IMR-90 (cell line): ENCODE results near the gene KLF16. TPM values are rescaled to one million over a fixed set of nuclear protein-coding genes. Genes with fewer than 3 reads are reported as not detected.

Experiments used
- ATAC-seq: fragments of 200-7000 bp; cut with Tn5 transposase; 2 replicates; pipeline ENCODE4 v1.9.1; 2020; ENCODE audit warnings: low read depth, mild to moderate bottlenecking, moderate library complexity
- BruUV-seq: library from RNA; stranded (reverse); fragments of 400-500 nt; replicated peaks from 2 replicates; lab custom pipeline; 2021; lab: Mats Ljungman, UMichigan
- CTCF ChIA-PET: fragments of 300-600 bp; formaldehyde crosslinking; extraction: SDS; loops from one replicate; lab custom pipeline; 2021; ENCODE audit warnings: antibody characterized with exemption; lab: Yijun Ruan, JAX
- POLR2A ChIA-PET: fragments of 300-600 bp; sonication (Branson Sonifier 250); formaldehyde crosslinking; loops from one replicate; lab custom pipeline; 2022; ENCODE audit warnings: antibody characterized with exemption; ENCODE audit not compliant: unreplicated experiment; lab: Charles Lee
- DNase-seq: peaks from one replicate; pipeline ENCODE4 v3.0.0; 2013
- H2AFZ ChIP-seq: replicated peaks from 2 replicates; pipeline ENCODE3; 2013; ENCODE audit warnings: low read length, mild to moderate bottlenecking; ENCODE audit not compliant: poor library complexity
- H2AK5ac ChIP-seq: 2 replicates; pipeline ENCODE4 v1.6.1; 2013; ENCODE audit warnings: low read depth, low read length, inconsistent platforms
- H2AK9ac ChIP-seq: replicated peaks from 2 replicates; pipeline ENCODE3; 2013; ENCODE audit warnings: mild to moderate bottlenecking, low read depth, low read length, moderate library complexity; ENCODE audit not compliant: poor library complexity
- H2BK120ac ChIP-seq: 2 replicates; pipeline ENCODE4 v1.6.1; 2013; ENCODE audit warnings: low read depth, low read length, inconsistent platforms
- H2BK15ac ChIP-seq: 3 replicates; pipeline ENCODE4 v1.6.1; 2013; ENCODE audit warnings: low read depth, low read length, inconsistent platforms
- H2BK20ac ChIP-seq: 2 replicates; pipeline ENCODE4 v1.6.1; 2013; ENCODE audit warnings: low read depth, mild to moderate bottlenecking, inconsistent platforms, low read length, moderate library complexity
- H2BK5ac ChIP-seq: 2 replicates; pipeline ENCODE4 v1.6.1; 2013; ENCODE audit warnings: mild to moderate bottlenecking, low read depth, low read length, inconsistent platforms; ENCODE audit not compliant: poor library complexity, severe bottlenecking
- H3K14ac ChIP-seq: replicated peaks from 2 replicates; pipeline ENCODE4 v1.6.1; 2013; ENCODE audit warnings: low read depth, low read length, inconsistent platforms
- H3K18ac ChIP-seq: 2 replicates; pipeline ENCODE4 v1.6.1; 2013; ENCODE audit warnings: low read depth, low read length, control low read depth
- H3K23ac ChIP-seq: 2 replicates; pipeline ENCODE4 v1.6.1; 2013; ENCODE audit warnings: low read depth, low read length, inconsistent platforms
- H3K27ac ChIP-seq: 2 replicates; pipeline ENCODE4 v1.5.1; 2013; ENCODE audit warnings: mild to moderate bottlenecking, control low read depth, low read length; ENCODE audit not compliant: insufficient read depth
- H3K27me3 ChIP-seq: 2 replicates; pipeline ENCODE4 v1.6.1; 2013; ENCODE audit warnings: low read length; ENCODE audit not compliant: control insufficient read depth, insufficient read depth
- H3K36me3 ChIP-seq: 2 replicates; pipeline ENCODE4 v1.6.1; 2013; ENCODE audit warnings: low read length, mixed read lengths; ENCODE audit not compliant: control insufficient read depth, insufficient read depth
- H3K4ac ChIP-seq: 2 replicates; pipeline ENCODE4 v1.6.1; 2013; ENCODE audit warnings: low read depth, low read length, inconsistent platforms
- H3K4me1 ChIP-seq: 2 replicates; pipeline ENCODE4 v1.6.1; 2013; ENCODE audit warnings: low read length, mixed read lengths; ENCODE audit not compliant: control insufficient read depth, insufficient read depth
- H3K4me2 ChIP-seq: 2 replicates; pipeline ENCODE4 v1.6.1; 2013; ENCODE audit warnings: low read depth, mild to moderate bottlenecking, control low read depth, low read length, moderate library complexity
- H3K4me3 ChIP-seq: 2 replicates; pipeline ENCODE4 v1.5.1; 2013; ENCODE audit warnings: low read depth, mild to moderate bottlenecking, control low read depth, low read length, moderate library complexity; ENCODE audit not compliant: insufficient read depth
- H3K56ac ChIP-seq: 2 replicates; pipeline ENCODE4 v1.6.1; 2013; ENCODE audit warnings: low read length, inconsistent platforms; ENCODE audit not compliant: insufficient read depth; ENCODE audit errors: extremely low read depth
- H3K79me1 ChIP-seq, 2 experiments: 2 replicates each; pipeline ENCODE4 v1.6.1; 2013; ENCODE audit warnings: low read length in 2 of 2, inconsistent platforms in 1 of 2, low read depth in 1 of 2
- H3K9ac ChIP-seq: 2 replicates; pipeline ENCODE4 v1.6.1; 2013; ENCODE audit warnings: low read depth, low read length, control low read depth
- H3K9me1 ChIP-seq: 2 replicates; pipeline ENCODE4 v1.6.1; 2013; ENCODE audit warnings: low read length, inconsistent platforms; ENCODE audit not compliant: insufficient read depth
- H3K9me3 ChIP-seq: 2 replicates; pipeline ENCODE4 v1.6.1; 2013; ENCODE audit warnings: low read length; ENCODE audit not compliant: control insufficient read depth, insufficient read depth
- H4K20me1 ChIP-seq: 2 replicates; pipeline ENCODE4 v1.6.1; 2013; ENCODE audit warnings: low read length, inconsistent platforms; ENCODE audit not compliant: insufficient read depth
- H4K5ac ChIP-seq: 2 replicates; pipeline ENCODE4 v1.6.1; 2013; ENCODE audit warnings: mild to moderate bottlenecking, low read depth, low read length, control low read depth
- H4K8ac ChIP-seq, 2 experiments: 2 replicates each; pipeline ENCODE4 v1.6.1; 2013; ENCODE audit warnings: low read depth in 2 of 2, low read length in 2 of 2, control low read depth in 1 of 2, inconsistent platforms in 1 of 2
- H4K91ac ChIP-seq: 2 replicates; pipeline ENCODE4 v1.6.1; 2013; ENCODE audit warnings: low read depth, low read length, inconsistent platforms; ENCODE audit not compliant: insufficient read depth
- MXI1 ChIP-seq: IDR thresholded peaks from 2 replicates; pipeline ENCODE4 v1.6.1; 2012; ENCODE audit warnings: low read depth, mild to moderate bottlenecking, low read length, moderate library complexity, borderline replicate concordance
- NFE2L2 ChIP-seq: fragments of 150-350 bp; IDR thresholded peaks from 2 replicates; pipeline ENCODE4 v1.6.1; 2016; ENCODE audit warnings: low read depth, mild to moderate bottlenecking, low read length
- POLR2A ChIP-seq: IDR thresholded peaks from 2 replicates; pipeline ENCODE4 v1.6.1; 2012; ENCODE audit warnings: mild to moderate bottlenecking, low read depth, low read length
- RFX5 ChIP-seq: IDR thresholded peaks from 2 replicates; pipeline ENCODE4 v1.8.0; 2012; ENCODE audit warnings: low read depth, mild to moderate bottlenecking, low read length, moderate library complexity
- SMC3 ChIP-seq: fragments of 150-350 bp; IDR thresholded peaks from 2 replicates; pipeline ENCODE4 v1.6.1; 2016; ENCODE audit warnings: low read depth, mild to moderate bottlenecking, antibody characterized with exemption, low read length, moderate library complexity
- USF2 ChIP-seq: fragments of 150-350 bp; IDR thresholded peaks from 2 replicates; pipeline ENCODE4 v1.6.1; 2017; ENCODE audit warnings: mild to moderate bottlenecking, antibody characterized with exemption, low read length, low read depth
- WGBS, 2 experiments: methylation state at CpG; one replicate each; pipeline versions ENCODE4 v1.1.5 to v1.1.7; 2013; ENCODE audit warnings: missing lambda C conversion rate in 2 of 2; ENCODE audit not compliant: insufficient read length in 1 of 2; ENCODE audit errors: extremely low coverage in 2 of 2; 5-methylcytosine and 5-hydroxymethylcytosine counted together
- dilution Hi-C: fragments of 300-500 bp; cut with HindIII; formaldehyde crosslinking; loops from one replicate; pipeline ENCODE4 v1.14.3; 2018; ENCODE audit warnings: low sequenced_read_pairs; ENCODE audit not compliant: unreplicated experiment
- in situ Hi-C: fragments of 300-500 bp; cut with MboI; formaldehyde crosslinking; loops from 3 replicates; pipeline ENCODE4 v1.14.3; 2019; ENCODE audit warnings: low sequenced_read_pairs, inconsistent platforms, mixed read lengths
- intact Hi-C: fragments of 100-400 bp; cut with micrococcal nuclease; formaldehyde crosslinking; loops from 2 replicates; pipeline ENCODE4 v1.10.0; 2022
- polyA plus RNA-seq, 3 experiments: library from polyadenylated mRNA; depleted of rRNA; stranded (reverse); fragments of >200 nt; gene quantifications; 2 replicates each; pipeline ENCODE4 v1.2.3, GENCODE V29; 2012; ENCODE audit warnings: low replicate concordance in 1 of 3
- total RNA-seq: library from RNA; depleted of rRNA; stranded (reverse); fragments of >200 nt; gene quantifications from 2 replicates; pipeline ENCODE4 v1.2.3, GENCODE V29; 2012

KLF16 gene
- total and polyA plus RNA-seq, 2 of the 4 experiments (the other 2 are of a cell fraction), result 0.90 to 13.1 TPM

DNA sequence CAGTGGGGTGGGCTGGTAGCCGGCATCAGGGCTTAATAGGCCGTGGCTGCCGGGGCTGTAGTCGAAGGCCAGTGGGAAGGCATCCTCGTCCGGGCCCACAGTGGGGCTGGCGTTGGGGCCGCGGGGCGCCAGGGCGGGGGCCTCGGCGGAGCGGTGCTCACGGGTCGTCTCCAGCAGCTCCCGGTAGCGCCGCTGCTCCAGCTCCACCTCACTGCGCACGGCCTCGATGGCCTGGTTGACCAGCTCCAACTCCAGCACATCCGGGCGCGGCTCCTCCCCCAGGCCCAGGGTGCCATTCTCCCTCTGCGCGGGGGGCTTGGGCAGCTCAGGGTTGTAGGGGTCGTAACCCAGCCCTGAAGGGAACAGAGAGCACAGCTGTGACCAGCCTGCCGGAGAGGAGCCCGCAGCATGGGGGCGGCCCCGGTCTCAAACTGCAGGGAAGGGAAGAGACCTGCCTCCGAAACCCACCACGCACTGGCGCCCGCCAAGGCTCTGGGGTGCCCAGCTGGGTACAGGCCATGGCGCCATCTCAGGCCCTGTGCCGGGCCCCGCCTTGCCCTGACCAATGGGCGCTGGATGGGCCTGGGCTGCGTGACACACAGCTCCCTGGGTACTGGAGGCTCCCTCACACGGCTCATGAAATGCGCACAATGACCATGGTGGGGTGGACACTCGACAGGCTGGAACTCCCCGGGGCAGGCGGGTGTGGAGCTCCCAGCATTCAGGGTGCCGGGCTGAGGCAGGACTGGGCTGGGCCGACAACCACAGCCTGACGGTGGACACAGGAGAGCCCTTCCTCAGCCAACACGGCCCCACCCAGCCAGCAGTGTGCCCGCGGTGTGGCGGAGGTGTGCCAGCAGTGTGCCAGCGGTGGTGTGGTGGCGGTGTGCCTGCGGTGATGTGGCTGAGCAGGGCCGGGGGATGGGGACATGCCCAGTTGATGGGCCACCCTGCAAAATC lies 34.8 kb downstream of the KLF16 start (continued):
- TF ChIP-seq SMC3, result no peak

- 92% methylated on average over 27 of the region's 41 CpGs; no CpG with 5 or more reads in 1 of the 2 experiments for WGBS, 2 experiments
- Histone ChIP-seq H3K23ac (no peak overlapping the region), H3K27ac (no peak overlapping the region), H3K18ac (no peak overlapping the region), H2AK5ac (no peak overlapping the region), H3K4me2 (no peak overlapping the region), H4K5ac (no peak overlapping the region), H2BK20ac (no peak overlapping the region), H2BK5ac (no peak overlapping the region), H3K36me3 (peaks cover 20% of the 10 kb centered on the region; the same call in 1 of the 2 replicates), H2BK15ac (no peak overlapping the region), H3K27me3 (no peaks in the 10 kb centered on the region), H3K4ac (no peak overlapping the region), H3K4me3 (no peak overlapping the region), H2BK120ac (no peak overlapping the region), H3K9me3 (no peaks in the 10 kb centered on the region), H2AFZ (no peak overlapping the region), H3K56ac (no peak overlapping the region), H2AK9ac (peak overlapping the region; percentile 76), H3K14ac (no peak overlapping the region), H4K91ac (no peak overlapping the region), H3K4me1 (peaks cover 4% of the 10 kb centered on the region; the same call in 1 of the 2 replicates), H3K9ac (no peak overlapping the region), H3K9me1 (no peaks in the 10 kb centered on the region), H4K8ac (no peak overlapping the region), H4K20me1 (peaks cover 38% of the 10 kb centered on the region), H3K79me1 (peaks cover 6 to 46% of the 10 kb centered on the region in 2 experiments)
- ChIA-PET CTCF (no interaction called here), POLR2A (no interaction called here)
- in situ Hi-C loops, result no loop called here
- no peak for DNase-seq
- no TSS peak for BruUV-seq
- dilution Hi-C loops, result no loop called here
- no peak for TF ChIP-seq NFE2L2
- TF ChIP-seq USF2, result no peak
- no peak for TF ChIP-seq MXI1
- TF ChIP-seq RFX5, result no peak
- TF ChIP-seq POLR2A, result no peak
- ATAC-seq, result no peak
- intact Hi-C loops, result no loop called here
Measured at GRCh38 chr19:1827566-1828278, 35.7 kb downstream of the KLF16 start.
